ENCODE data around the gene SMG7. TPM values are rescaled to one million over a fixed set of nuclear protein-coding genes. Genes with fewer than 3 reads are reported as not detected.

Gene SMG7
- total and polyA plus RNA-seq, 2 of the 4 experiments (the other 2 are of a cell fraction): 18.1 to 22.6 TPM

GRCh38 chr1:183575606-183576005 is 103.3 kb downstream of the SMG7 start:
- H3K56ac ChIP-seq (ENCODE audit: extremely low read depth, insufficient read depth, low read length): no peak overlapping the region
- in situ Hi-C loops (cut with MboI; ENCODE audit: low sequenced_read_pairs) (no loop called here), intact Hi-C loops (cut with micrococcal nuclease) (no loop called here), dilution Hi-C loops (cut with HindIII; ENCODE audit: low sequenced_read_pairs, unreplicated experiment) (no loop called here)
- H3K9ac ChIP-seq (ENCODE audit: low read depth, low read length): no peak overlapping the region
- H3K4ac ChIP-seq (ENCODE audit: low read depth, low read length): no peak overlapping the region
- DNase-seq: no peak
- no peak overlapping the region for H2BK15ac ChIP-seq (ENCODE audit: low read depth, low read length)
- no peaks in the 10 kb centered on the region for H4K20me1 ChIP-seq (ENCODE audit: insufficient read depth, low read length)
- H3K23ac ChIP-seq (ENCODE audit: low read depth, low read length): no peak overlapping the region
- no peak overlapping the region for H2AFZ ChIP-seq (replicated peaks; ENCODE audit: low read length, poor library complexity)
- CTCF ChIA-PET: no interaction called here
- no peak overlapping the region for H2BK120ac ChIP-seq (ENCODE audit: low read depth, low read length)
- no TSS peak for BruUV-seq (replicated peaks)
- POLR2A ChIA-PET (ENCODE audit: unreplicated experiment): no interaction called here
- H3K4me2 ChIP-seq (ENCODE audit: low read depth, low read length): no peak overlapping the region
- ATAC-seq (ENCODE audit: low read depth): no peak
- H3K27me3 ChIP-seq (ENCODE audit: control insufficient read depth, insufficient read depth, low read length): peaks cover 6% of the 10 kb centered on the region
- no peak overlapping the region for H3K4me3 ChIP-seq (ENCODE audit: insufficient read depth, low read depth, low read length)
- no peak overlapping the region for H4K5ac ChIP-seq (ENCODE audit: low read depth, low read length)
- no peak overlapping the region for H2AK5ac ChIP-seq (ENCODE audit: low read depth, low read length)
- H3K18ac ChIP-seq (ENCODE audit: low read depth, low read length): no peak overlapping the region
- H2BK5ac ChIP-seq (ENCODE audit: low read depth, low read length, poor library complexity, severe bottlenecking): no peak overlapping the region
- no peaks in the 10 kb centered on the region for H3K79me1 ChIP-seq (ENCODE audit: low read depth in 1 of 2, low read length in 2 of 2)
- no peaks in the 10 kb centered on the region for H3K9me1 ChIP-seq (ENCODE audit: insufficient read depth, low read length)
- no peaks in the 10 kb centered on the region for H3K36me3 ChIP-seq (ENCODE audit: control insufficient read depth, insufficient read depth, low read length)
- H2BK20ac ChIP-seq (ENCODE audit: low read depth, low read length): no peak overlapping the region
- H3K9me3 ChIP-seq (ENCODE audit: control insufficient read depth, insufficient read depth, low read length): no peaks in the 10 kb centered on the region
- no peak overlapping the region for H2AK9ac ChIP-seq (replicated peaks; ENCODE audit: low read depth, low read length, poor library complexity)
- no peak overlapping the region for H3K14ac ChIP-seq (replicated peaks; ENCODE audit: low read depth, low read length)
- H3K27ac ChIP-seq (ENCODE audit: insufficient read depth, low read length): no peak overlapping the region
- H4K8ac ChIP-seq (ENCODE audit: low read depth in 2 of 2, low read length in 2 of 2): no peak overlapping the region
- no peak for TF ChIP-seq FOS (IDR thresholded peaks at IDR 0.05; ENCODE audit: low read depth, low read length)
- TF ChIP-seq CHD1 (IDR thresholded peaks at IDR 0.05; ENCODE audit: low read depth, low read length): no peak
- TF ChIP-seq CTCF (conservative IDR thresholded peaks at IDR 0.05; ENCODE audit: low read depth, low read length): no peak
- TF ChIP-seq MAZ (IDR thresholded peaks at IDR 0.05; ENCODE audit: borderline replicate concordance, low read depth, low read length): no peak
- no peak for TF ChIP-seq USF2 (IDR thresholded peaks at IDR 0.05; ENCODE audit: low read depth, low read length)
- no peak for TF ChIP-seq NFE2L2 (IDR thresholded peaks at IDR 0.05; ENCODE audit: low read depth, low read length)
- TF ChIP-seq MAFK (IDR thresholded peaks at IDR 0.05; ENCODE audit: low read depth, low read length): no peak
- no peak for TF ChIP-seq POLR2A (IDR thresholded peaks at IDR 0.05; ENCODE audit: low read depth, low read length)
- TF ChIP-seq SMC3 (IDR thresholded peaks at IDR 0.05; ENCODE audit: low read depth, low read length): no peak
- TF ChIP-seq BHLHE40 (IDR thresholded peaks at IDR 0.05; ENCODE audit: low read depth, low read length): no peak
- TF ChIP-seq RAD21 (IDR thresholded peaks at IDR 0.05; ENCODE audit: low read length): no peak
- no peak for TF ChIP-seq CEBPB (IDR thresholded peaks at IDR 0.05; ENCODE audit: low read depth, low read length)
- no peak for TF ChIP-seq RCOR1 (IDR thresholded peaks at IDR 0.05; ENCODE audit: insufficient replicate concordance, low read length)
- TF ChIP-seq MXI1 (IDR thresholded peaks at IDR 0.05; ENCODE audit: borderline replicate concordance, low read depth, low read length): no peak
- no peak for TF ChIP-seq ELK1 (IDR thresholded peaks at IDR 0.05; ENCODE audit: borderline replicate concordance, low read depth, low read length)
- no peak for TF ChIP-seq RFX5 (IDR thresholded peaks at IDR 0.05; ENCODE audit: low read depth, low read length)
- H4K91ac ChIP-seq (ENCODE audit: insufficient read depth, low read depth, low read length): no peak overlapping the region
- WGBS, 2 experiments (ENCODE audit: extremely low coverage in 2 of 2, insufficient read length in 1 of 2): no CpG with 5 or more reads among the region's 5 CpGs
- H3K4me1 ChIP-seq (ENCODE audit: control insufficient read depth, insufficient read depth, low read length): no peaks in the 10 kb centered on the region

Measured in IMR-90 (cell line).